Uterus (tissue), 4 donors: ENCODE data around the gene PCSK9. TPM values are rescaled to one million over a fixed set of nuclear protein-coding genes. Genes with fewer than 3 reads are reported as not detected.

ENCODE experiments used
- DNase-seq, 2 donors: peaks; one replicate each; pipeline ENCODE4 v3.0.0-alpha.2; 2019 to 2020
- H3K27ac ChIP-seq, 2 donors: fragments of 200-600 bp; sonication (generic); 1 replicate in 1 of 2; 2 replicates in 1 of 2; pipeline ENCODE4 v1.5.1; 2016 to 2018
- H3K27me3 ChIP-seq, 2 donors: fragments of 200-600 bp; sonication (generic); one replicate each; pipeline ENCODE4 v1.5.1; 2018 to 2019; ENCODE audit warnings: control low read depth in 1 of 2
- H3K36me3 ChIP-seq, 2 donors: fragments of 200-600 bp; sonication (generic); one replicate each; pipeline ENCODE4 v1.5.1; 2019; ENCODE audit warnings: control low read depth in 1 of 2
- H3K4me1 ChIP-seq, 2 donors: fragments of 200-600 bp; sonication (generic); one replicate each; pipeline ENCODE4 v1.5.1; 2018 to 2019; ENCODE audit warnings: control low read depth in 1 of 2
- H3K4me3 ChIP-seq, 2 donors: fragments of 200-600 bp; sonication (generic); 1 replicate in 1 of 2; 2 replicates in 1 of 2; pipeline ENCODE4 v1.5.1; 2018 to 2019; ENCODE audit warnings: mild to moderate bottlenecking in 1 of 2
- H3K9me3 ChIP-seq, 2 donors: fragments of 200-600 bp; sonication (generic); one replicate each; pipeline ENCODE4 v1.5.1; 2019; ENCODE audit warnings: control low read depth in 1 of 2
- POLR2A ChIP-seq, 2 donors: fragments of 450-650 bp; IDR thresholded peaks; one replicate each; pipeline ENCODE4 v1.6.1; 2016; ENCODE audit warnings: antibody characterized with exemption in 2 of 2, mild to moderate bottlenecking in 1 of 2, moderate library complexity in 1 of 2
- intact Hi-C: fragments of 100-400 bp; cut with DNase I; formaldehyde crosslinking; loops from one replicate; pipeline ENCODE4 v1.15.1; 2023; ENCODE audit warnings: low total_unique reads
- total RNA-seq, 4 donors: library from RNA; depleted of rRNA in 3 of 4; stranded (reverse); fragments of >200 nt in 3 of 4; gene quantifications; one replicate each; pipeline versions ENCODE4 v1.1.0 to v1.2.4, GENCODE V29; 2014 to 2023
- TF ChIP-seq, protein P1 (sequence below), 4 experiments: fragments of 200-600 bp in 2 of 4; fragments of 450-650 bp in 2 of 4; sonication (generic) in 2 of 4; IDR thresholded peaks; one replicate each; pipeline ENCODE4 v1.5.1; 2016 to 2019; ENCODE audit warnings: antibody characterized with exemption in 4 of 4, mild to moderate bottlenecking in 2 of 4, moderate library complexity in 1 of 4
- donor health status: DM: yes; HTN: yes; CAD: no.

Gene PCSK9
- total RNA-seq, 4 donors from 2014 or later: 2.9 TPM; not detected in 3

DNA sequence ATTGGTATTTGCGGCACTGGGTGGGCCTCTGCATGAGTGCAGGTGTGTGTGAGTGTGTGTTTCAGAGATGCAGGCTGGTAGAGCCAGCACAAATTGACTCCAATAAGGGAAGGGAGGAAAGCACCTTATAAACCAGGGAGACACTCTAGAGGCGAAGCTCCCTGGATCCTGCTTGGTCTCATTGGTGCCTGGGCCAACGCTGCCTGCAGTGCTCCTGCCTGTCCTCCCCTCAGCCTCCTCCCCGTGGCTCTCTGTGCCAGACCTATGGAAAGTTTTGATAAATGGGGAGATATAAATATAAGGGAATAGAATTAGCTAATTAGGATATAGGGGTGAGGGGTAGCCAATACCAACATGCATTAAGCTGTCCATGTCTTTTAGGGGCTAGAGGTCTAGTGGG lies 38.0 kb upstream of the PCSK9 start:
- DNase-seq: no peak
- TF ChIP-seq, protein P1, sequence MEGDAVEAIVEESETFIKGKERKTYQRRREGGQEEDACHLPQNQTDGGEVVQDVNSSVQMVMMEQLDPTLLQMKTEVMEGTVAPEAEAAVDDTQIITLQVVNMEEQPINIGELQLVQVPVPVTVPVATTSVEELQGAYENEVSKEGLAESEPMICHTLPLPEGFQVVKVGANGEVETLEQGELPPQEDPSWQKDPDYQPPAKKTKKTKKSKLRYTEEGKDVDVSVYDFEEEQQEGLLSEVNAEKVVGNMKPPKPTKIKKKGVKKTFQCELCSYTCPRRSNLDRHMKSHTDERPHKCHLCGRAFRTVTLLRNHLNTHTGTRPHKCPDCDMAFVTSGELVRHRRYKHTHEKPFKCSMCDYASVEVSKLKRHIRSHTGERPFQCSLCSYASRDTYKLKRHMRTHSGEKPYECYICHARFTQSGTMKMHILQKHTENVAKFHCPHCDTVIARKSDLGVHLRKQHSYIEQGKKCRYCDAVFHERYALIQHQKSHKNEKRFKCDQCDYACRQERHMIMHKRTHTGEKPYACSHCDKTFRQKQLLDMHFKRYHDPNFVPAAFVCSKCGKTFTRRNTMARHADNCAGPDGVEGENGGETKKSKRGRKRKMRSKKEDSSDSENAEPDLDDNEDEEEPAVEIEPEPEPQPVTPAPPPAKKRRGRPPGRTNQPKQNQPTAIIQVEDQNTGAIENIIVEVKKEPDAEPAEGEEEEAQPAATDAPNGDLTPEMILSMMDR (IDR thresholded peaks at IDR 0.05): no peak
- TF ChIP-seq POLR2A (IDR thresholded peaks at IDR 0.05): no peak
- Histone ChIP-seq H3K9me3 (no peaks in the 10 kb centered on the region), H3K27ac (no peak overlapping the region), H3K36me3 (no peaks in the 10 kb centered on the region), H3K27me3 (no peaks in the 10 kb centered on the region), H3K4me1 (no peaks in the 10 kb centered on the region), H3K4me3 (no peak overlapping the region)
- intact Hi-C loops: no loop called here

DNA sequence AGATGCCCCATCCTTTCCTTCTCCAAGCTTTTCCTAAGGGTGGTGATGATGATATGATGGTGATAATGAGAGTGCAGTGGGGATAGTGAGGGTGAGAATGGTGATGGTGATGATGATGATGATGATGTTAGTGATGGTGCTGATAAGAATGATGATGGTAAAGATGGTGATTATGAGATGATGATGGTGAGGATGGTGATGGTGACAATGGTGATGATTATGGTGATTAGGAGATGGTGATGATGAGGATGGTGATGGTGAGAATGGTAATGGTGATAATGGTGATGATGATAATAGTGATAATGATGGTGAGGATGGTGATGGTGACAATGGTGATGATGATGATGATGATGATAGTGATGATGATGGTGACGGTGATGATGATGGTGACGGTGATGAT lies 36.7 kb upstream of the PCSK9 start:
- H3K4me3 ChIP-seq: no peak overlapping the region
- DNase-seq: no peak
- H3K9me3 ChIP-seq: no peaks in the 10 kb centered on the region
- H3K36me3 ChIP-seq: no peaks in the 10 kb centered on the region
- no peaks in the 10 kb centered on the region for H3K27me3 ChIP-seq
- intact Hi-C loops: no loop called here
- H3K27ac ChIP-seq: no peak overlapping the region
- no peaks in the 10 kb centered on the region for H3K4me1 ChIP-seq
- TF ChIP-seq, protein P1 (IDR thresholded peaks at IDR 0.05): no peak
- TF ChIP-seq POLR2A (IDR thresholded peaks at IDR 0.05): no peak

DNA sequence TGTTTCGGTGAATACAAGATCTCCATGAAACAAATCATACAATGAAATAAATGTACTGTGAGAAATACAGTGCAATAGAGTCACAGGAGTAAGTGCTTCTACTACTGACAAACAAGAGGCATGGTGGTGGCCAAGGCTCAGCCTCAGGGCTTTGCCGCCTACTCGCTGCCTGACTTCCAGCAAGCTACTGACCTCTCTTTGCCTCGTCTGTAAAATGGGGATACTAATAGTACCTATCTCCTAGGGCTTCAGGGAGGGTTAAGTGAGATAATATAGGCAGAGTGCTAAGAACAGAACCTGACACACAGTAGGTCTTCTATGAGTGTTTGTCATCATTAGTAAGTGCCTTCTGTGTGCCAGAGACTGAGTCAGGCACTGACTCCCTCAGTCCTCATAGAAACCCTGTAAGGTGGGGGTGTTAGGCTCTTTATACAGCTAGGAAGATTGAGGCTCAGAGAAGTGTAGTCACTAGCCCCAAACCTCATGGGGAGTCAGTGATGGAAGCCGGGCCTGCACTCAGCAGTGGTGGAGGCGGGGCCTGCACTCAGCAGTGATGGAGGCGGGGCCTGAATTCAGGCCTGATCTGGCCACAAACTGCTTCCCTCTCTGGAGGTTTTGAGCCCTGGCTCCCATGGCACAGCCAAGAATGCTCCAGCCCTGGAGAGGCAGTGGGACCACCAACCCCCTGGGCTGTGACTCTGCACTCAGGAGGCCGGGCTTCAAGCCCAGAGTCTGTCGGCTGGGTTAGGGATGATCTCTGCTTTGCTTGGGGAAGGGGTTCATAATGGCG lies 33.8 kb upstream of the PCSK9 start:
- no peaks in the 10 kb centered on the region for H3K27me3 ChIP-seq
- H3K4me3 ChIP-seq: no peak overlapping the region
- TF ChIP-seq, protein P1 (IDR thresholded peaks at IDR 0.05): no peak
- no peak for TF ChIP-seq POLR2A (IDR thresholded peaks at IDR 0.05)
- no peaks in the 10 kb centered on the region for H3K36me3 ChIP-seq
- no peak for DNase-seq
- no peaks in the 10 kb centered on the region for H3K4me1 ChIP-seq
- intact Hi-C loops: no loop called here
- H3K9me3 ChIP-seq: no peaks in the 10 kb centered on the region
- no peak overlapping the region for H3K27ac ChIP-seq

DNA sequence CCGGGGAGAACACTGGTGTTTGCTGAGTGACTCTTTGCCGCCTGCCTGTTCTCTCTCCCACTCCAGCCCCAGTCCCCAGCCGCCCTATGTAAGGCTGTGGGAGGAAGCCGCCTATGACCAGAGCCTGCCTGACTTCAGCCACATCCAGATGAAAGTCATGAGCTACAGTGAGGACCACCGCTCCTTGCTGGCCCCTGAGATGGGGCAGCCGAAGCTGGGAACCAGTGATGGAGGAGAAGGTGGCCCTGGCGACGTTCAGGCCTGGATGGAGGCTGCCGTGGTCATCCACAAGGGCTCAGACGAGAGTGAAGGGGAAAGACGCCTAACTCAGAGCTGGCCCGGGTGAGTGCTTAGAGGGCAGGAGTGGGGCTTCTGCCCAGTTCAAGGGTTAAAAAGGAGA lies 32.4 kb upstream of the PCSK9 start:
- TF ChIP-seq POLR2A (IDR thresholded peaks at IDR 0.05): no peak
- TF ChIP-seq, protein P1 (IDR thresholded peaks at IDR 0.05): no peak
- H3K4me3 ChIP-seq: no peak overlapping the region
- no peak overlapping the region for H3K27ac ChIP-seq
- H3K4me1 ChIP-seq: no peaks in the 10 kb centered on the region
- no peaks in the 10 kb centered on the region for H3K27me3 ChIP-seq
- H3K36me3 ChIP-seq: no peaks in the 10 kb centered on the region
- intact Hi-C loops: no loop called here
- DNase-seq: no peak
- no peaks in the 10 kb centered on the region for H3K9me3 ChIP-seq

- intact Hi-C loops: no loop called here
- DNase-seq: no peak
Measured at GRCh38 chr1:55007625-55008024, 31.7 kb upstream of the PCSK9 start.

More at GRCh38 chr1:55007625-55008024, 31.7 kb upstream of the PCSK9 start:
- TF ChIP-seq, protein P1 (IDR thresholded peaks at IDR 0.05): no peak
- TF ChIP-seq POLR2A (IDR thresholded peaks at IDR 0.05): no peak
- Histone ChIP-seq H3K36me3 (no peaks in the 10 kb centered on the region), H3K9me3 (no peaks in the 10 kb centered on the region), H3K27me3 (no peaks in the 10 kb centered on the region), H3K27ac (no peak overlapping the region), H3K4me1 (no peaks in the 10 kb centered on the region), H3K4me3 (no peak overlapping the region)
